GM21526 (cell line): ENCODE results near the gene SETD7.
A peak's percentile ranks its signal among the peaks of the same experiment; 100 is the strongest.
"Not testable (repeated sequence)": the region's sequence is repeated elsewhere in the genome, so short reads cannot be mapped to it uniquely, and the experiment has no call there.

ENCODE experiments used
- ATAC-seq: cut with Tn5 transposase; IDR thresholded peaks from one replicate; pipeline ENCODE4 v1.9.1; 2021; ENCODE audit warnings: moderate library complexity; ENCODE audit not compliant: unreplicated experiment, low FRiP score

SETD7 gene

GRCh38 chr4:139472852-139473251, 83.2 kb downstream of the SETD7 start:
- no peak for ATAC-seq

GRCh38 chr4:139470997-139471665, 84.9 kb downstream of the SETD7 start:
- ATAC-seq = no peak

- no peak for ATAC-seq
Observed at GRCh38 chr4:139470295-139470694, 85.7 kb downstream of the SETD7 start.

- ATAC-seq = no peak
Observed at GRCh38 chr4:139469869-139470268, 86.2 kb downstream of the SETD7 start.

GRCh38 chr4:139469216-139469615, 86.8 kb downstream of the SETD7 start:
- no peak for ATAC-seq

GRCh38 chr4:139468756-139469155, 87.3 kb downstream of the SETD7 start:
- ATAC-seq = not testable (repeated sequence)

- ATAC-seq = no peak
Observed at GRCh38 chr4:139465922-139466321, 90.1 kb downstream of the SETD7 start.

- not testable (repeated sequence) for ATAC-seq
Observed at GRCh38 chr4:139464512-139464911, 91.5 kb downstream of the SETD7 start.

GRCh38 chr4:139461022-139461628, 94.9 kb downstream of the SETD7 start:
- no peak for ATAC-seq

GRCh38 chr4:139460565-139460964, 95.5 kb downstream of the SETD7 start:
- no peak for ATAC-seq

- no peak for ATAC-seq
Observed at GRCh38 chr4:139458999-139459398, 97.0 kb downstream of the SETD7 start.

GRCh38 chr4:139458543-139458942, 97.5 kb downstream of the SETD7 start:
- no peak for ATAC-seq

- ATAC-seq = no peak
Observed at GRCh38 chr4:139457318-139457717, 98.7 kb downstream of the SETD7 start.

- ATAC-seq = no peak
Observed at GRCh38 chr4:139455126-139455538, 100.9 kb downstream of the SETD7 start.

- peak; percentile 6 for ATAC-seq
Observed at GRCh38 chr4:139454111-139455045, 101.6 kb downstream of the SETD7 start, which contains the start of gene RAB33B. RAB33B (plus strand) TSS chr4:139454121; CDS start chr4:139454196, 75 bp downstream.

GRCh38 chr4:139453371-139454110, 102.5 kb downstream of the SETD7 start:
- peak; percentile 89 for ATAC-seq

- peak; percentile 52 for ATAC-seq
Observed at GRCh38 chr4:139453041-139453370, 103.0 kb downstream of the SETD7 start.

GRCh38 chr4:139451997-139452396, 104.0 kb downstream of the SETD7 start:
- ATAC-seq = no peak

GRCh38 chr4:139450586-139450985, 105.4 kb downstream of the SETD7 start:
- ATAC-seq = no peak

- not testable (repeated sequence) for ATAC-seq
Observed at GRCh38 chr4:139447078-139447477, 108.9 kb downstream of the SETD7 start.
